HepG2 (cell line): ENCODE results near the gene MTSS2. TPM values are rescaled to one million over a fixed set of nuclear protein-coding genes. Genes with fewer than 3 reads are reported as not detected.

Experiments used
- BORCS8-MEF2B ChIP-seq: sonication (generic); formaldehyde crosslinking; IDR thresholded peaks from 2 replicates; pipeline ENCODE4 v1.8.0; 2022; ENCODE audit warnings: mild to moderate bottlenecking, missing genetic modification reagents
- GZF1 ChIP-seq: sonication (generic); formaldehyde crosslinking; IDR thresholded peaks from 2 replicates; pipeline ENCODE4 v1.5.1; 2020; ENCODE audit warnings: mild to moderate bottlenecking, missing genetic modification reagents
- HOXA5 ChIP-seq: sonication (generic); formaldehyde crosslinking; IDR thresholded peaks from 2 replicates; pipeline ENCODE4 v1.4.0; 2020; ENCODE audit warnings: missing genetic modification reagents
- KDM3A ChIP-seq: IDR thresholded peaks from 2 replicates; pipeline ENCODE4 v1.6.1; 2018; ENCODE audit warnings: low read depth, missing compliant biosample characterization
- NFE2L2 ChIP-seq: fragments of 150-350 bp; IDR thresholded peaks from 2 replicates; pipeline ENCODE4 v1.6.1; 2014; ENCODE audit warnings: low read length
- TAF1 ChIP-seq: sonication (generic); formaldehyde crosslinking; IDR thresholded peaks from 2 replicates; pipeline ENCODE4 v1.4.0; 2020; ENCODE audit warnings: missing genetic modification reagents
- TBX2 ChIP-seq: sonication (generic); formaldehyde crosslinking; IDR thresholded peaks from 2 replicates; pipeline ENCODE4 v1.5.0; 2020; ENCODE audit warnings: missing genetic modification reagents, mild to moderate bottlenecking, borderline replicate concordance
- TBX3 ChIP-seq: fragments of 450-650 bp; IDR thresholded peaks from 2 replicates; pipeline ENCODE4 v1.6.1; 2017; ENCODE audit warnings: antibody characterized with exemption, mild to moderate bottlenecking, inconsistent platforms, borderline replicate concordance
- ZFP36L1 ChIP-seq: sonication (generic); formaldehyde crosslinking; IDR thresholded peaks from 2 replicates; pipeline ENCODE4 v1.8.0; 2022; ENCODE audit warnings: mild to moderate bottlenecking, missing genetic modification reagents, moderate library complexity
- ZMYM4 ChIP-seq: sonication (generic); formaldehyde crosslinking; IDR thresholded peaks from 2 replicates; pipeline ENCODE4 v1.8.1; 2023; ENCODE audit warnings: mild to moderate bottlenecking, missing genetic modification reagents
- ZNF20 ChIP-seq: sonication (generic); formaldehyde crosslinking; IDR thresholded peaks from 2 replicates; pipeline ENCODE4 v1.4.0; 2020; ENCODE audit warnings: mild to moderate bottlenecking, moderate library complexity, missing genetic modification reagents
- ZNF253 ChIP-seq: sonication (generic); formaldehyde crosslinking; IDR thresholded peaks from 2 replicates; pipeline ENCODE4 v1.8.0; 2022; ENCODE audit warnings: mild to moderate bottlenecking, missing genetic modification reagents, borderline replicate concordance
- ZNF343 ChIP-seq: sonication (generic); formaldehyde crosslinking; IDR thresholded peaks from 2 replicates; pipeline ENCODE4 v1.4.0; 2020; ENCODE audit warnings: mild to moderate bottlenecking, missing genetic modification reagents
- ZNF607 ChIP-seq: sonication (generic); formaldehyde crosslinking; IDR thresholded peaks from 2 replicates; pipeline ENCODE4 v1.5.1; 2020; ENCODE audit warnings: missing genetic modification reagents, mild to moderate bottlenecking, borderline replicate concordance
- ZNF670 ChIP-seq: sonication (generic); formaldehyde crosslinking; IDR thresholded peaks from 2 replicates; pipeline ENCODE4 v1.8.0; 2022; ENCODE audit warnings: mild to moderate bottlenecking, missing genetic modification reagents, borderline replicate concordance
- ZNF703 ChIP-seq: sonication (generic); formaldehyde crosslinking; IDR thresholded peaks from 2 replicates; pipeline ENCODE4 v1.5.1; 2020; ENCODE audit warnings: missing genetic modification reagents, mild to moderate bottlenecking, moderate library complexity, borderline replicate concordance
- ZNF788 ChIP-seq: sonication (generic); formaldehyde crosslinking; IDR thresholded peaks from 2 replicates; pipeline ENCODE4 v1.5.0; 2020; ENCODE audit warnings: mild to moderate bottlenecking, missing genetic modification reagents, borderline replicate concordance
- polyA plus RNA-seq, 8 experiments: library from polyadenylated mRNA; depleted of rRNA in 3 of 8; stranded (reverse) in 7 of 8; unstranded in 1 of 8; fragments of >200 nt; fragmentation: Illumina TruSeq in 4 of 8; extraction: Trizol in 4 of 8; gene quantifications; 2 replicates each; pipeline versions ENCODE4 v1.2.1 to v1.2.3, GENCODE V29; 2011 to 2016; ENCODE audit warnings: low read depth in 4 of 8, missing spikeins in 1 of 8, mixed read lengths in 1 of 8; ENCODE audit not compliant: insufficient read depth in 1 of 8
- total RNA-seq, 5 experiments: library from RNA; depleted of rRNA; stranded (reverse); fragments of >200 nt; fragmentation: Illumina TruSeq; extraction: Trizol; gene quantifications; 2 replicates each; pipeline ENCODE4 v1.2.3, GENCODE V29; 2016; ENCODE audit warnings: low read depth in 1 of 5
- TF ChIP-seq, protein P1 (sequence below): sonication (generic); formaldehyde crosslinking; IDR thresholded peaks from 2 replicates; pipeline ENCODE4 v1.5.1; 2020; ENCODE audit warnings: missing genetic modification reagents, mild to moderate bottlenecking, borderline replicate concordance
- TF ChIP-seq, protein P2 (sequence below): sonication (generic); formaldehyde crosslinking; conservative IDR thresholded peaks from 2 replicates; pipeline ENCODE4 v1.4.0; 2020; ENCODE audit warnings: missing genetic modification reagents
- TF ChIP-seq, protein P3 (sequence below), 2 experiments: IDR thresholded peaks; 2 replicates each; pipeline ENCODE4 v1.6.1; 2011 to 2012; ENCODE audit warnings: low read length in 2 of 2, borderline replicate concordance in 1 of 2, low read depth in 1 of 2, mild to moderate bottlenecking in 1 of 2, moderate library complexity in 1 of 2

The MTSS2 gene
- total and polyA plus RNA-seq, 2 of the 13 experiments (the other 11 are each of a cell fraction or from before 2014, with no cell fraction given), result 132 to 242 TPM

- TF ChIP-seq ZNF253 (CRISPR knock-in tag), result 0 out of 2 replicates have a peak, but pooled peaks have one; percentile 26
- TF ChIP-seq ZMYM4 (CRISPR knock-in tag), result peak; percentile 29; the same call in 1 of the 2 replicates
- no peak for TF ChIP-seq ZNF788 (CRISPR knock-in tag)
- TF ChIP-seq GZF1 (CRISPR knock-in tag), result 0 out of 2 replicates have a peak, but pooled peaks have one; percentile 11
- TF ChIP-seq, protein P1, sequence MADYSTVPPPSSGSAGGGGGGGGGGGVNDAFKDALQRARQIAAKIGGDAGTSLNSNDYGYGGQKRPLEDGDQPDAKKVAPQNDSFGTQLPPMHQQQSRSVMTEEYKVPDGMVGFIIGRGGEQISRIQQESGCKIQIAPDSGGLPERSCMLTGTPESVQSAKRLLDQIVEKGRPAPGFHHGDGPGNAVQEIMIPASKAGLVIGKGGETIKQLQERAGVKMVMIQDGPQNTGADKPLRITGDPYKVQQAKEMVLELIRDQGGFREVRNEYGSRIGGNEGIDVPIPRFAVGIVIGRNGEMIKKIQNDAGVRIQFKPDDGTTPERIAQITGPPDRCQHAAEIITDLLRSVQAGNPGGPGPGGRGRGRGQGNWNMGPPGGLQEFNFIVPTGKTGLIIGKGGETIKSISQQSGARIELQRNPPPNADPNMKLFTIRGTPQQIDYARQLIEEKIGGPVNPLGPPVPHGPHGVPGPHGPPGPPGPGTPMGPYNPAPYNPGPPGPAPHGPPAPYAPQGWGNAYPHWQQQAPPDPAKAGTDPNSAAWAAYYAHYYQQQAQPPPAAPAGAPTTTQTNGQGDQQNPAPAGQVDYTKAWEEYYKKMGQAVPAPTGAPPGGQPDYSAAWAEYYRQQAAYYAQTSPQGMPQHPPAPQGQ (CRISPR knock-in tag), result no peak
- TF ChIP-seq ZNF20, result no peak
- 0 out of 2 replicates have a peak, but pooled peaks have one; percentile 31 for TF ChIP-seq HOXA5
- TF ChIP-seq NFE2L2, result no peak
- TF ChIP-seq ZNF703 (CRISPR knock-in tag), result no peak
- no peak for TF ChIP-seq TBX3
- TF ChIP-seq ZFP36L1 (CRISPR knock-in tag), result 0 out of 2 replicates have a peak, but pooled peaks have one; percentile 33
- TF ChIP-seq ZNF607 (CRISPR knock-in tag), result no peak
- 0 out of 2 replicates have a peak, but pooled peaks have one; percentile 16 for TF ChIP-seq TAF1 (CRISPR knock-in tag)
- no peak for TF ChIP-seq ZNF670 (CRISPR knock-in tag)
- 0 out of 2 replicates have a peak, but pooled peaks have one; percentile 9 for TF ChIP-seq KDM3A (CRISPR knock-in tag)
- TF ChIP-seq, protein P2, sequence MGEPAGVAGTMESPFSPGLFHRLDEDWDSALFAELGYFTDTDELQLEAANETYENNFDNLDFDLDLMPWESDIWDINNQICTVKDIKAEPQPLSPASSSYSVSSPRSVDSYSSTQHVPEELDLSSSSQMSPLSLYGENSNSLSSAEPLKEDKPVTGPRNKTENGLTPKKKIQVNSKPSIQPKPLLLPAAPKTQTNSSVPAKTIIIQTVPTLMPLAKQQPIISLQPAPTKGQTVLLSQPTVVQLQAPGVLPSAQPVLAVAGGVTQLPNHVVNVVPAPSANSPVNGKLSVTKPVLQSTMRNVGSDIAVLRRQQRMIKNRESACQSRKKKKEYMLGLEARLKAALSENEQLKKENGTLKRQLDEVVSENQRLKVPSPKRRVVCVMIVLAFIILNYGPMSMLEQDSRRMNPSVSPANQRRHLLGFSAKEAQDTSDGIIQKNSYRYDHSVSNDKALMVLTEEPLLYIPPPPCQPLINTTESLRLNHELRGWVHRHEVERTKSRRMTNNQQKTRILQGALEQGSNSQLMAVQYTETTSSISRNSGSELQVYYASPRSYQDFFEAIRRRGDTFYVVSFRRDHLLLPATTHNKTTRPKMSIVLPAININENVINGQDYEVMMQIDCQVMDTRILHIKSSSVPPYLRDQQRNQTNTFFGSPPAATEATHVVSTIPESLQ, result no peak
- TF ChIP-seq, protein P3, sequence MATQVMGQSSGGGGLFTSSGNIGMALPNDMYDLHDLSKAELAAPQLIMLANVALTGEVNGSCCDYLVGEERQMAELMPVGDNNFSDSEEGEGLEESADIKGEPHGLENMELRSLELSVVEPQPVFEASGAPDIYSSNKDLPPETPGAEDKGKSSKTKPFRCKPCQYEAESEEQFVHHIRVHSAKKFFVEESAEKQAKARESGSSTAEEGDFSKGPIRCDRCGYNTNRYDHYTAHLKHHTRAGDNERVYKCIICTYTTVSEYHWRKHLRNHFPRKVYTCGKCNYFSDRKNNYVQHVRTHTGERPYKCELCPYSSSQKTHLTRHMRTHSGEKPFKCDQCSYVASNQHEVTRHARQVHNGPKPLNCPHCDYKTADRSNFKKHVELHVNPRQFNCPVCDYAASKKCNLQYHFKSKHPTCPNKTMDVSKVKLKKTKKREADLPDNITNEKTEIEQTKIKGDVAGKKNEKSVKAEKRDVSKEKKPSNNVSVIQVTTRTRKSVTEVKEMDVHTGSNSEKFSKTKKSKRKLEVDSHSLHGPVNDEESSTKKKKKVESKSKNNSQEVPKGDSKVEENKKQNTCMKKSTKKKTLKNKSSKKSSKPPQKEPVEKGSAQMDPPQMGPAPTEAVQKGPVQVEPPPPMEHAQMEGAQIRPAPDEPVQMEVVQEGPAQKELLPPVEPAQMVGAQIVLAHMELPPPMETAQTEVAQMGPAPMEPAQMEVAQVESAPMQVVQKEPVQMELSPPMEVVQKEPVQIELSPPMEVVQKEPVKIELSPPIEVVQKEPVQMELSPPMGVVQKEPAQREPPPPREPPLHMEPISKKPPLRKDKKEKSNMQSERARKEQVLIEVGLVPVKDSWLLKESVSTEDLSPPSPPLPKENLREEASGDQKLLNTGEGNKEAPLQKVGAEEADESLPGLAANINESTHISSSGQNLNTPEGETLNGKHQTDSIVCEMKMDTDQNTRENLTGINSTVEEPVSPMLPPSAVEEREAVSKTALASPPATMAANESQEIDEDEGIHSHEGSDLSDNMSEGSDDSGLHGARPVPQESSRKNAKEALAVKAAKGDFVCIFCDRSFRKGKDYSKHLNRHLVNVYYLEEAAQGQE (IDR thresholded peaks at IDR 0.05; ENCODE audit: borderline replicate concordance in 1 of 2, low read depth in 1 of 2, low read length in 2 of 2), result no peak
- TF ChIP-seq ZNF343 (CRISPR knock-in tag), result no peak
- TF ChIP-seq TBX2, result no peak
- TF ChIP-seq BORCS8-MEF2B, result peak; percentile 44; the same call in 1 of the 2 replicates
Observed at GRCh38 chr16:70684146-70685060, 1.4 kb downstream of the MTSS2 start (continued).
